Neural cell (in vitro differentiated cells): ENCODE data around the gene KMT2E.

Source experiments
- CTCF ChIP-seq: fragments of 450-650 bp; IDR thresholded peaks from 2 replicates; pipeline ENCODE4 v1.5.1; 2014; ENCODE audit warnings: antibody characterized with exemption, mild to moderate bottlenecking, moderate library complexity; ENCODE audit not compliant: poor library complexity, severe bottlenecking
- EP300 ChIP-seq: fragments of 450-650 bp; conservative IDR thresholded peaks from 2 replicates; pipeline ENCODE4 v1.6.1; 2014; ENCODE audit warnings: antibody characterized with exemption, mild to moderate bottlenecking, moderate library complexity; ENCODE audit not compliant: poor library complexity, severe bottlenecking
- EZH2 ChIP-seq: fragments of 200-600, 300-800 bp; shearing (Covaris generic), sonication (generic); IDR thresholded peaks from 2 replicates; pipeline ENCODE4 v1.6.1; 2014; ENCODE audit warnings: antibody characterized with exemption, low read length, borderline replicate concordance, mild to moderate bottlenecking; ENCODE audit not compliant: insufficient read depth, poor library complexity, severe bottlenecking
- MXI1 ChIP-seq: fragments of 450-650 bp; conservative IDR thresholded peaks from 2 replicates; pipeline ENCODE4 v1.6.1; 2014; ENCODE audit warnings: antibody characterized with exemption, mild to moderate bottlenecking; ENCODE audit not compliant: poor library complexity, severe bottlenecking
- POLR2AphosphoS5 ChIP-seq: IDR thresholded peaks from 2 replicates; pipeline ENCODE4 v1.6.1; 2012
- RAD21 ChIP-seq: fragments of 450-650 bp; conservative IDR thresholded peaks from 2 replicates; pipeline ENCODE4 v1.6.1; 2014; ENCODE audit warnings: antibody characterized with exemption, mild to moderate bottlenecking, moderate library complexity
- REST ChIP-seq: IDR thresholded peaks from 2 replicates; pipeline ENCODE4 v1.6.1; 2012; ENCODE audit warnings: borderline replicate concordance
- SMC3 ChIP-seq: fragments of 450-650 bp; conservative IDR thresholded peaks from 2 replicates; pipeline ENCODE4 v1.6.1; 2014; ENCODE audit warnings: antibody characterized with exemption, mild to moderate bottlenecking, moderate library complexity; ENCODE audit not compliant: poor library complexity
- TAF1 ChIP-seq: IDR thresholded peaks from 2 replicates; pipeline ENCODE4 v1.6.1; 2012; ENCODE audit warnings: low read depth

- TF ChIP-seq CTCF = peak; percentile 48
- TF ChIP-seq POLR2AphosphoS5 = peak; percentile 75
- TF ChIP-seq TAF1 = peak; percentile 74
- TF ChIP-seq EZH2 = no peak
- TF ChIP-seq REST = peak; percentile 73
- no peak for TF ChIP-seq EP300
- TF ChIP-seq SMC3 = no peak
- no peak for TF ChIP-seq RAD21
- peak; percentile 30 for TF ChIP-seq MXI1
These were observed 30.1 kb upstream of the KMT2E start for GRCh38 chr7:104983578-104984539.
